MM.1S (cell line): ENCODE results near the gene MTF1.

Experiments
- DNase-seq: peaks from one replicate; pipeline ENCODE4 v3.0.0-alpha.2; 2015
- H2AFZ ChIP-seq: fragments of 300-600 bp; sonication (generic); 2 replicates; pipeline ENCODE4 v1.6.0; 2016; ENCODE audit warnings: antibody characterized with exemption, low read length
- H3F3A ChIP-seq: fragments of 300-600 bp; sonication (generic); 2 replicates; pipeline ENCODE4 v1.6.1; 2016; ENCODE audit warnings: mild to moderate bottlenecking, antibody characterized with exemption, low read length, moderate library complexity, mixed read lengths; ENCODE audit not compliant: insufficient read depth
- H3K27ac ChIP-seq: fragments of 300-600 bp; sonication (generic); 2 replicates; pipeline ENCODE4 v1.5.1; 2016; ENCODE audit warnings: mild to moderate bottlenecking, low read length
- H3K27me3 ChIP-seq: fragments of 300-600 bp; sonication (generic); replicated peaks from 2 replicates; pipeline ENCODE4 v1.6.0; 2016; ENCODE audit warnings: low read length; ENCODE audit not compliant: insufficient read depth
- H3K36me3 ChIP-seq: fragments of 300-600 bp; sonication (generic); replicated peaks from 2 replicates; pipeline ENCODE4 v1.6.1; 2016; ENCODE audit warnings: mild to moderate bottlenecking, low read length, mixed read lengths; ENCODE audit not compliant: insufficient read depth
- H3K4me1 ChIP-seq: fragments of 300-600 bp; sonication (generic); 2 replicates; pipeline ENCODE4 v1.6.1; 2016; ENCODE audit warnings: low read length, mixed read lengths
- H3K4me2 ChIP-seq: fragments of 300-600 bp; sonication (generic); 2 replicates; pipeline ENCODE4 v1.6.0; 2016; ENCODE audit warnings: low read depth, low read length
- H3K4me3 ChIP-seq: fragments of 300-600 bp; sonication (generic); 2 replicates; pipeline ENCODE4 v1.5.1; 2016; ENCODE audit warnings: low read length, mixed read lengths
- H3K79me2 ChIP-seq: fragments of 300-600 bp; sonication (generic); 2 replicates; pipeline ENCODE4 v1.6.1; 2016; ENCODE audit warnings: mixed run types, low read length, mixed read lengths
- H3K9ac ChIP-seq: fragments of 300-600 bp; sonication (generic); 2 replicates; pipeline ENCODE4 v1.6.1; 2016; ENCODE audit warnings: low read length, mixed read lengths
- H3K9me2 ChIP-seq: fragments of 300-600 bp; sonication (generic); replicated peaks from 2 replicates; pipeline ENCODE4 v1.6.1; 2016; ENCODE audit warnings: mild to moderate bottlenecking, low read length, mixed read lengths; ENCODE audit not compliant: insufficient read depth
- H3K9me3 ChIP-seq: fragments of 300-600 bp; sonication (generic); replicated peaks from 2 replicates; pipeline ENCODE4 v1.6.1; 2016; ENCODE audit warnings: mild to moderate bottlenecking, low read length, mixed read lengths; ENCODE audit not compliant: insufficient read depth
- H4K20me1 ChIP-seq: fragments of 300-600 bp; sonication (generic); 2 replicates; pipeline ENCODE4 v1.6.1; 2016; ENCODE audit warnings: mild to moderate bottlenecking, low read length, moderate library complexity, mixed read lengths; ENCODE audit not compliant: insufficient read depth
- CTCF ChIP-seq: fragments of 300-600 bp; sonication (generic); IDR thresholded peaks from 2 replicates; pipeline ENCODE4 v1.5.1; 2016; ENCODE audit warnings: antibody characterized with exemption, low read length, mixed read lengths
- EZH2 ChIP-seq: fragments of 300-600 bp; sonication (generic); optimal IDR thresholded peaks from 2 replicates; pipeline ENCODE3; 2017; ENCODE audit warnings: low read depth, mild to moderate bottlenecking, antibody characterized with exemption, low read length, mixed read lengths
- EZH2phosphoT487 ChIP-seq: fragments of 300-600 bp; sonication (generic); IDR thresholded peaks from 2 replicates; pipeline ENCODE4 v1.6.1; 2018; ENCODE audit warnings: antibody characterized with exemption, low read length

MTF1 gene

GRCh38 chr1:37831109-37831508 is 28.3 kb downstream of the MTF1 start:
- Histone ChIP-seq H3K27ac (no peak overlapping the region), H3K9me2 (no peaks in the 10 kb centered on the region), H3K9ac (no peak overlapping the region), H4K20me1 (no peaks in the 10 kb centered on the region), H3K4me1 (no peaks in the 10 kb centered on the region), H2AFZ (no peak overlapping the region), H3K4me2 (no peak overlapping the region), H3K4me3 (no peak overlapping the region), H3K79me2 (no peaks in the 10 kb centered on the region), H3K36me3 (no peaks in the 10 kb centered on the region; the same call in 1 of the 2 replicates), H3K9me3 (no peaks in the 10 kb centered on the region), H3F3A (no peaks in the 10 kb centered on the region), H3K27me3 (no peaks in the 10 kb centered on the region)
- TF ChIP-seq CTCF (no peak), EZH2 (no peak), EZH2phosphoT487 (no peak)
- DNase-seq: no peak

- DNase-seq: no peak
- Histone ChIP-seq H3K9ac (no peak overlapping the region), H3K4me2 (no peak overlapping the region)
These were observed 30.9 kb downstream of the MTF1 start for GRCh38 chr1:37828410-37829074.

GRCh38 chr1:37825506-37825905 is 33.9 kb downstream of the MTF1 start:
- no peak overlapping the region for H3K4me2 ChIP-seq
- H3K9me2 ChIP-seq: no peaks in the 10 kb centered on the region
- no peak for DNase-seq
- H3K9ac ChIP-seq: no peak overlapping the region
- H3K79me2 ChIP-seq: no peaks in the 10 kb centered on the region
- TF ChIP-seq EZH2: no peak
- TF ChIP-seq CTCF: no peak
- TF ChIP-seq EZH2phosphoT487: no peak
- H3K27ac ChIP-seq: no peak overlapping the region
- H2AFZ ChIP-seq: no peak overlapping the region
- H3K9me3 ChIP-seq: no peaks in the 10 kb centered on the region
- H3K4me1 ChIP-seq: no peaks in the 10 kb centered on the region
- H3K4me3 ChIP-seq: no peak overlapping the region
- peaks cover 13% of the 10 kb centered on the region for H3K36me3 ChIP-seq
- no peaks in the 10 kb centered on the region for H3K27me3 ChIP-seq
- no peaks in the 10 kb centered on the region for H4K20me1 ChIP-seq
- H3F3A ChIP-seq: no peaks in the 10 kb centered on the region

More at GRCh38 chr1:37828410-37829074, 30.9 kb downstream of the MTF1 start:
- Histone ChIP-seq H3K27me3 (no peaks in the 10 kb centered on the region), H3K36me3 (no peaks in the 10 kb centered on the region; the same call in 1 of the 2 replicates), H4K20me1 (no peaks in the 10 kb centered on the region), H3F3A (no peaks in the 10 kb centered on the region), H3K9me3 (no peaks in the 10 kb centered on the region), H3K9me2 (no peaks in the 10 kb centered on the region), H2AFZ (no peak overlapping the region), H3K4me3 (no peak overlapping the region), H3K27ac (no peak overlapping the region), H3K4me1 (no peaks in the 10 kb centered on the region), H3K79me2 (no peaks in the 10 kb centered on the region)
- no peak for TF ChIP-seq CTCF
- TF ChIP-seq EZH2phosphoT487: no peak
- no peak for TF ChIP-seq EZH2
